ENCODE data around the gene PARP1.
"Not testable (repeated sequence)": the region's sequence is repeated elsewhere in the genome, so short reads cannot be mapped to it uniquely, and the experiment has no call there.

GRCh38 chr1:226431898-226432297 lies 24.0 kb upstream of the PARP1 start:
- TF ChIP-seq, protein P1, sequence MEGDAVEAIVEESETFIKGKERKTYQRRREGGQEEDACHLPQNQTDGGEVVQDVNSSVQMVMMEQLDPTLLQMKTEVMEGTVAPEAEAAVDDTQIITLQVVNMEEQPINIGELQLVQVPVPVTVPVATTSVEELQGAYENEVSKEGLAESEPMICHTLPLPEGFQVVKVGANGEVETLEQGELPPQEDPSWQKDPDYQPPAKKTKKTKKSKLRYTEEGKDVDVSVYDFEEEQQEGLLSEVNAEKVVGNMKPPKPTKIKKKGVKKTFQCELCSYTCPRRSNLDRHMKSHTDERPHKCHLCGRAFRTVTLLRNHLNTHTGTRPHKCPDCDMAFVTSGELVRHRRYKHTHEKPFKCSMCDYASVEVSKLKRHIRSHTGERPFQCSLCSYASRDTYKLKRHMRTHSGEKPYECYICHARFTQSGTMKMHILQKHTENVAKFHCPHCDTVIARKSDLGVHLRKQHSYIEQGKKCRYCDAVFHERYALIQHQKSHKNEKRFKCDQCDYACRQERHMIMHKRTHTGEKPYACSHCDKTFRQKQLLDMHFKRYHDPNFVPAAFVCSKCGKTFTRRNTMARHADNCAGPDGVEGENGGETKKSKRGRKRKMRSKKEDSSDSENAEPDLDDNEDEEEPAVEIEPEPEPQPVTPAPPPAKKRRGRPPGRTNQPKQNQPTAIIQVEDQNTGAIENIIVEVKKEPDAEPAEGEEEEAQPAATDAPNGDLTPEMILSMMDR (conservative IDR thresholded peaks at IDR 0.05; ENCODE audit: low read depth, low read length): not testable (repeated sequence)
- TF ChIP-seq EZH2 (IDR thresholded peaks at IDR 0.05; ENCODE audit: borderline replicate concordance, low read depth, low read length, poor library complexity, severe bottlenecking): not testable (repeated sequence)

Data from A673 (cell line).